Stomach (tissue), 4 donors: ENCODE data around the gene ARHGAP40.

Experiments used
- CTCF ChIP-seq, 7 experiments: fragments of 450-650 bp in 4 of 7; fragments of 200-600 bp in 3 of 7; sonication (generic) in 3 of 7; IDR thresholded peaks; one replicate each; pipeline ENCODE4 v1.5.1; 2016 to 2019; ENCODE audit warnings: antibody characterized with exemption in 7 of 7, control low read depth in 2 of 7, mild to moderate bottlenecking in 1 of 7
- EP300 ChIP-seq: sonication (generic); formaldehyde crosslinking; IDR thresholded peaks from one replicate; pipeline ENCODE4 v1.6.1; 2017; ENCODE audit warnings: antibody characterized with exemption
- POLR2A ChIP-seq, 4 donors: fragments of 450-650 bp; IDR thresholded peaks; one replicate each; pipeline ENCODE4 v1.6.1; 2016; ENCODE audit warnings: antibody characterized with exemption in 4 of 4, control low read depth in 2 of 4, mild to moderate bottlenecking in 1 of 4, moderate library complexity in 1 of 4
- POLR2AphosphoS5 ChIP-seq, 3 donors: sonication (generic); formaldehyde crosslinking; IDR thresholded peaks; one replicate each; pipeline ENCODE4 v1.6.1; 2016; ENCODE audit warnings: antibody characterized with exemption in 3 of 3

GRCh38 chr20:38586181-38586525, 15.5 kb upstream of the ARHGAP40 start:
- TF ChIP-seq CTCF (IDR thresholded peaks at IDR 0.05) (no peak), POLR2AphosphoS5 (IDR thresholded peaks at IDR 0.05) (no peak), EP300 (no peak), POLR2A (IDR thresholded peaks at IDR 0.05) (no peak)
